ENCODE results near the gene HOXD12.

The HOXD12 gene

DNA sequence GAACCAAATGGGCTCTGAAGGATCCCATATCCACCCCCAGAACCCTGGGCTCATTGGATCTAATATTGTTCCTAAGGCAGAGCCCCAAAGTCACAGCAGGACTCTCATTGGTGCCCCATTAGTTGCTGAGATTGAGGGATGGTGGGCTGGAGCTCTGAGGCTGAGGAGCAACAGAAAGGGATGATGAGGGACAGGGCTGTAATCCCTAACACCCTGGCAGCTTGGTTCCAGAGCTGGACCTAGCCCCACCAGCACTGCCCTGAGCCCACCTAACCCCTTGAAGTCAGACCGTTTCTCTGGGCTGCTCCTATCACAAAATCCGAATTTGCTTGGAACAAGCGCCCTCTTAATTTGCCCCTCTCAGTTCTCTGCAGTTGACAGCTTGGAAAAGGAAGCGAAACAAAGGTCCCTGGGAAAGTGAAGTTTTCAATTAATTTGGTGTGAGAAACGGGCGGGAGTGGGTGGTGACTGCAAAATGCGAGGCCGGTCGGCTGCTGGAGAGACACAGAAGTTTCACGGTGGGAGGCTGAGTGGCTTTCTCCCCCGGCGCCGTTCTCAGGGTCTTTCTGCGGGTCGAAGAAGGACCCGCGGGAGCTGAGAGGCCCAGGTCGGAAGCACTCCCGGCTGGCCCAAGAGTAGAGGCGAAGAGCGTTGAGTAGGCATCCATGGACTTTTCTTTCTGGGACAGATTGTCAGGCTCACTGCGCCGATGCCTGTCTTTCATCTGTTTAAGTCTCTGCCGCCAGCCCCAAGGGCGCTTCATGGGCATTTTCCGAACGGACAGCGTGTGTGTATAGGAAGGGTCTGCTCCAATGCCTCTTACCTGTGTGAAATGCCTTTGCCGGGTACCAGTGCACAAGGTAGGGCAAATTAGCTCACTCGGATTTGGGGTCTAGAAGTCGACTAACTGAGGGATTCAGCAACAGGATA lies 8.0 kb upstream of the HOXD12 start:
- Histone ChIP-seq H3K4me3 (ENCODE audit: low read length) (no peak overlapping the region), H3K36me3 (ENCODE audit: control insufficient read depth, low read length) (no peaks in the 10 kb centered on the region), H3K4me2 (ENCODE audit: low read length) (no peak overlapping the region), H3K9me3 (ENCODE audit: control insufficient read depth, insufficient read depth, low read length) (no peaks in the 10 kb centered on the region), H3K9me2 (replicated peaks; ENCODE audit: control insufficient read depth, low read length) (no peaks in the 10 kb centered on the region), H4K20me1 (ENCODE audit: control insufficient read depth, insufficient read depth, low read depth, low read length) (no peaks in the 10 kb centered on the region), H3F3A (ENCODE audit: control insufficient read depth, insufficient read depth) (no peaks in the 10 kb centered on the region), H3K27ac (ENCODE audit: low read depth, low read length) (no peak overlapping the region), H3K79me2 (ENCODE audit: control insufficient read depth, low read length) (no peaks in the 10 kb centered on the region), H3K4me1 (ENCODE audit: control insufficient read depth, low read length) (peaks cover 2% of the 10 kb centered on the region), H3K27me3 (ENCODE audit: control insufficient read depth, low read length) (peaks cover 49% of the 10 kb centered on the region)
- no peak for TF ChIP-seq EZH2phosphoT487 (IDR thresholded peaks at IDR 0.05; ENCODE audit: borderline replicate concordance, low read length)
- TF ChIP-seq, protein P1, sequence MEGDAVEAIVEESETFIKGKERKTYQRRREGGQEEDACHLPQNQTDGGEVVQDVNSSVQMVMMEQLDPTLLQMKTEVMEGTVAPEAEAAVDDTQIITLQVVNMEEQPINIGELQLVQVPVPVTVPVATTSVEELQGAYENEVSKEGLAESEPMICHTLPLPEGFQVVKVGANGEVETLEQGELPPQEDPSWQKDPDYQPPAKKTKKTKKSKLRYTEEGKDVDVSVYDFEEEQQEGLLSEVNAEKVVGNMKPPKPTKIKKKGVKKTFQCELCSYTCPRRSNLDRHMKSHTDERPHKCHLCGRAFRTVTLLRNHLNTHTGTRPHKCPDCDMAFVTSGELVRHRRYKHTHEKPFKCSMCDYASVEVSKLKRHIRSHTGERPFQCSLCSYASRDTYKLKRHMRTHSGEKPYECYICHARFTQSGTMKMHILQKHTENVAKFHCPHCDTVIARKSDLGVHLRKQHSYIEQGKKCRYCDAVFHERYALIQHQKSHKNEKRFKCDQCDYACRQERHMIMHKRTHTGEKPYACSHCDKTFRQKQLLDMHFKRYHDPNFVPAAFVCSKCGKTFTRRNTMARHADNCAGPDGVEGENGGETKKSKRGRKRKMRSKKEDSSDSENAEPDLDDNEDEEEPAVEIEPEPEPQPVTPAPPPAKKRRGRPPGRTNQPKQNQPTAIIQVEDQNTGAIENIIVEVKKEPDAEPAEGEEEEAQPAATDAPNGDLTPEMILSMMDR (IDR thresholded peaks at IDR 0.05; ENCODE audit: low read depth, low read length, poor library complexity, severe bottlenecking): no peak

DNA sequence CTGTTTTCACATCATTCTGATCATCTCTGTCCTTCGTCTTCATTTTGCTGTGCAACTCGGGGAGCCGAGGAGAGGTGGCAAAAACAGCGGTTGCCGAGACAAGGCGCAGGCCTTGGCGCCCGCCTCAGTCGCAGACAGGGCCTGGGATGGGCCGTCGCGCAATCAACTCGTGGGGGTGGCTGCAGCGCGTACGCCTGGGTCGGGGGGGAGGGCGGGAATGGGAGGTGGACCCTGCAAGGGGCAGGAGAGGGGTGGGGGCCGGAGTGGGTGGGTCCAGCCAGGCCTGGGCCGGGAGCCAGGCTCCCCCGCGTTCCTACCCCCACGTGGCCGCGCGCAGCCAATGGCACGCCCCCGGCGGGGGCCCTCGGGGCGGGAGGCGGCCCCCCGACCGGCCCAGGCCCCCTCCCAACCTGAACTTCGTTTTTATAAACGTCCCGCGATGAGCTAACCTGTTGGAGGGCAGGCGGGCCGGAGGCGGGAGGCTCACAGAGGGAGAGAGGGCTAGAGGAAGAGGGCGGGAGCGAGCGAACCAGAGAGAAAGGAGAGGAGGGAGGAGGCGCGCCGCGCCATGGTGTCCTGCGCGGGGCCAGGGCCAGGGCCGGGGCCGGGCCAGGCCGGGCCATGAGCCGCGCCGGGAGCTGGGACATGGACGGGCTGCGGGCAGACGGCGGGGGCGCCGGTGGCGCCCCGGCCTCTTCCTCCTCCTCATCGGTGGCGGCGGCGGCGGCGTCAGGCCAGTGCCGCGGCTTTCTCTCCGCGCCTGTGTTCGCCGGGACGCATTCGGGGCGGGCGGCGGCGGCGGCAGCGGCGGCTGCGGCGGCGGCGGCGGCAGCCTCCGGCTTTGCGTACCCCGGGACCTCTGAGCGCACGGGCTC lies 7.1 kb upstream of the HOXD12 start, which contains the start of gene HOXD13:
Gene HOXD13, plus strand, starts transcription at position 452 of the 875 bp plus-strand sequence. Its CDS starts 170 bp downstream, at position 622.
- no peaks in the 10 kb centered on the region for H3K9me3 ChIP-seq (ENCODE audit: control insufficient read depth, insufficient read depth, low read length)
- H3K36me3 ChIP-seq (ENCODE audit: control insufficient read depth, low read length): no peaks in the 10 kb centered on the region
- no peaks in the 10 kb centered on the region for H4K20me1 ChIP-seq (ENCODE audit: control insufficient read depth, insufficient read depth, low read depth, low read length)
- no peaks in the 10 kb centered on the region for H3K79me2 ChIP-seq (ENCODE audit: control insufficient read depth, low read length)
- H3K27me3 ChIP-seq (ENCODE audit: control insufficient read depth, low read length): peaks cover 55% of the 10 kb centered on the region
- TF ChIP-seq EZH2phosphoT487 (IDR thresholded peaks at IDR 0.05; ENCODE audit: borderline replicate concordance, low read length): no peak
- no peak within 1 kb of the TSS for H3K27ac ChIP-seq (ENCODE audit: low read depth, low read length)
- no peaks in the 10 kb centered on the region for H3F3A ChIP-seq (ENCODE audit: control insufficient read depth, insufficient read depth)
- H3K4me3 ChIP-seq (ENCODE audit: low read length): no peak within 1 kb of the TSS
- no peak within 1 kb of the TSS for H3K4me2 ChIP-seq (ENCODE audit: low read length)
- peaks cover 11% of the 10 kb centered on the region for H3K4me1 ChIP-seq (ENCODE audit: control insufficient read depth, low read length)
- no peaks in the 10 kb centered on the region for H3K9me2 ChIP-seq (replicated peaks; ENCODE audit: control insufficient read depth, low read length)

DNA sequence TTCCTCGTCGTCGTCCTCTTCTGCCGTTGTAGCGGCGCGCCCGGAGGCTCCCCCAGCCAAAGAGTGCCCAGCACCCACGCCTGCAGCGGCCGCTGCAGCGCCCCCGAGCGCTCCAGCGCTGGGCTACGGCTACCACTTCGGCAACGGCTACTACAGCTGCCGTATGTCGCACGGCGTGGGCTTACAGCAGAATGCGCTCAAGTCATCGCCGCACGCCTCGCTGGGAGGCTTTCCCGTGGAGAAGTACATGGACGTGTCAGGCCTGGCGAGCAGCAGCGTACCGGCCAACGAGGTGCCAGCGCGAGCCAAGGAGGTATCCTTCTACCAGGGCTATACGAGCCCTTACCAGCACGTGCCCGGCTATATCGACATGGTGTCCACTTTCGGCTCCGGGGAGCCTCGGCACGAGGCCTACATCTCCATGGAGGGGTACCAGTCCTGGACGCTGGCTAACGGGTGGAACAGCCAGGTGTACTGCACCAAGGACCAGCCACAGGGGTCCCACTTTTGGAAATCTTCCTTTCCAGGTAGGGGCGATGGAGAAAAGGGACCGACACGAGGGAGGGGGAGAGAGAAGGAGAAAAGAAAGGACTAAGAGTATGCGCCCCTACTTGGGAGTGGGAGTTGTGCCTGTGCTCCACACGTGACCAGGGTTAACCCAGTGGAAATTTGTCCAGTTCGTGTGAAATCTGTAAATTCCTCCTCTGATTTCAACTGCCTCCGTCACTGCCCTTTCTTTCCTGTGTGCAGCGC lies 6.3 kb upstream of the HOXD12 start:
- H3F3A ChIP-seq (ENCODE audit: control insufficient read depth, insufficient read depth): no peaks in the 10 kb centered on the region
- no peak overlapping the region for H3K27ac ChIP-seq (ENCODE audit: low read depth, low read length)
- peaks cover 55% of the 10 kb centered on the region for H3K27me3 ChIP-seq (ENCODE audit: control insufficient read depth, low read length)
- no peaks in the 10 kb centered on the region for H3K9me2 ChIP-seq (replicated peaks; ENCODE audit: control insufficient read depth, low read length)
- no peaks in the 10 kb centered on the region for H4K20me1 ChIP-seq (ENCODE audit: control insufficient read depth, insufficient read depth, low read depth, low read length)
- no peaks in the 10 kb centered on the region for H3K9me3 ChIP-seq (ENCODE audit: control insufficient read depth, insufficient read depth, low read length)
- TF ChIP-seq EZH2phosphoT487 (IDR thresholded peaks at IDR 0.05; ENCODE audit: borderline replicate concordance, low read length): 0 out of 2 replicates have a peak, but pooled peaks have one; percentile 39
- TF ChIP-seq, protein P1 (IDR thresholded peaks at IDR 0.05; ENCODE audit: low read depth, low read length, poor library complexity, severe bottlenecking): no peak
- no peaks in the 10 kb centered on the region for H3K36me3 ChIP-seq (ENCODE audit: control insufficient read depth, low read length)
- peaks cover 11% of the 10 kb centered on the region for H3K4me1 ChIP-seq (ENCODE audit: control insufficient read depth, low read length)
- no peak overlapping the region for H3K4me3 ChIP-seq (ENCODE audit: low read length)
- no peaks in the 10 kb centered on the region for H3K79me2 ChIP-seq (ENCODE audit: control insufficient read depth, low read length)
- H3K4me2 ChIP-seq (ENCODE audit: low read length): no peak overlapping the region

Data from DOHH2 (cell line).